H1 (cell line): ENCODE measurements around the gene GRIK4. TPM values are rescaled to one million over a fixed set of nuclear protein-coding genes. Genes with fewer than 3 reads are reported as not detected.

Experiments
- CTCF ChIA-PET: fragments of 300-600 bp; sonication (Branson Sonifier 250); formaldehyde crosslinking; loops from one replicate; lab custom pipeline; 2021; ENCODE audit not compliant: partially characterized antibody; lab: Charles Lee
- POLR2A ChIA-PET: fragments of 300-600 bp; sonication (Branson Sonifier 250); formaldehyde crosslinking; loops from one replicate; lab custom pipeline; 2021; ENCODE audit warnings: inconsistent platforms; ENCODE audit not compliant: partially characterized antibody; lab: Charles Lee
- DNase-seq, 2 experiments: peaks; one replicate each; pipeline versions ENCODE4 v3.0.0 to v3.0.0-alpha.2; 2010 to 2022; ENCODE audit warnings: low spot score in 2 of 2, low read depth in 1 of 2, mixed read lengths in 1 of 2
- FAIRE-seq: peaks from 2 replicates; lab custom pipeline; 2011; peaks lifted over from hg19 to GRCh38; lab: Jason Lieb, UNC
- H2AFZ ChIP-seq: 2 replicates; pipeline ENCODE4 v1.8.1; 2012; ENCODE audit warnings: low read length, inconsistent platforms
- H2AK5ac ChIP-seq: 2 replicates; pipeline ENCODE4 v1.6.1; 2013; ENCODE audit warnings: low read depth, low read length
- H2BK120ac ChIP-seq: replicated peaks from 2 replicates; pipeline ENCODE3; 2013; ENCODE audit warnings: low read depth, low read length, inconsistent platforms
- H2BK12ac ChIP-seq: 2 replicates; pipeline ENCODE4 v1.6.1; 2013; ENCODE audit warnings: low read depth, low read length
- H2BK15ac ChIP-seq: 2 replicates; pipeline ENCODE4 v1.6.1; 2013; ENCODE audit warnings: low read length
- H2BK20ac ChIP-seq: 2 replicates; pipeline ENCODE4 v1.6.1; 2013; ENCODE audit warnings: low read length
- H2BK5ac ChIP-seq: 2 replicates; pipeline ENCODE4 v1.6.1; 2013; ENCODE audit warnings: low read depth, low read length
- H3K14ac ChIP-seq: 2 replicates; pipeline ENCODE4 v1.6.1; 2013; ENCODE audit warnings: inconsistent platforms; ENCODE audit not compliant: insufficient read length
- H3K18ac ChIP-seq: 2 replicates; pipeline ENCODE4 v1.6.1; 2013; ENCODE audit warnings: low read length; ENCODE audit errors: extremely low read depth
- H3K23ac ChIP-seq: 2 replicates; pipeline ENCODE4 v1.6.1; 2013; ENCODE audit warnings: inconsistent platforms; ENCODE audit not compliant: insufficient read length
- H3K23me2 ChIP-seq: 2 replicates; pipeline ENCODE4 v1.6.1; 2013; ENCODE audit warnings: low read depth, low read length
- H3K27ac ChIP-seq: 2 replicates; pipeline ENCODE4 v1.6.1; 2011; ENCODE audit warnings: low read depth, low read length, inconsistent platforms
- H3K27me3 ChIP-seq, 4 experiments: replicated peaks in 1 of 4; 1 replicate in 1 of 4; 2 replicates in 3 of 4; pipeline versions ENCODE4 v1.6.1 to v1.8.1; 2011 to 2013; ENCODE audit warnings: low read length in 3 of 4, mild to moderate bottlenecking in 3 of 4, inconsistent platforms in 2 of 4, mixed read lengths in 2 of 4, moderate library complexity in 1 of 4; ENCODE audit not compliant: control insufficient read depth in 3 of 4, insufficient read depth in 3 of 4; ENCODE audit errors: extremely low read depth in 1 of 4
- H3K36me3 ChIP-seq, 4 experiments: 2 replicates each; pipeline versions ENCODE4 v1.6.1 to v1.8.1; 2011 to 2013; ENCODE audit warnings: mild to moderate bottlenecking in 4 of 4, low read length in 3 of 4, moderate library complexity in 2 of 4, control low read depth in 1 of 4, inconsistent platforms in 1 of 4; ENCODE audit not compliant: insufficient read depth in 4 of 4, control insufficient read depth in 2 of 4
- H3K4ac ChIP-seq: replicated peaks from 2 replicates; pipeline ENCODE3; 2013; ENCODE audit warnings: low read length, low read depth, mixed read lengths, inconsistent platforms; ENCODE audit not compliant: insufficient read length
- H3K4me1 ChIP-seq, 4 experiments: replicated peaks in 1 of 4; 1 replicate in 1 of 4; 2 replicates in 3 of 4; pipeline versions ENCODE4 v1.6.1 to v1.8.1; 2011 to 2013; ENCODE audit warnings: low read length in 3 of 4, inconsistent platforms in 2 of 4, mixed read lengths in 1 of 4; ENCODE audit not compliant: insufficient read depth in 4 of 4, control insufficient read depth in 3 of 4
- H3K4me2 ChIP-seq, 2 experiments: 2 replicates each; pipeline versions ENCODE4 v1.6.1 to v1.8.1; 2011 to 2013; ENCODE audit warnings: low read depth in 2 of 2, low read length in 2 of 2, control low read depth in 1 of 2, inconsistent platforms in 1 of 2, mild to moderate bottlenecking in 1 of 2; ENCODE audit not compliant: insufficient read depth in 1 of 2
- H3K4me3 ChIP-seq, 4 experiments: fragments of 200-600, 300-600 bp in 1 of 4; sonication (generic), shearing (Covaris generic), sonication (Bioruptor Twin) in 1 of 4; 2 replicates each; pipeline versions ENCODE4 v1.5.1 to v1.8.1; 2011 to 2016; ENCODE audit warnings: low read length in 4 of 4, low read depth in 3 of 4, control low read depth in 2 of 4, inconsistent platforms in 2 of 4, mild to moderate bottlenecking in 2 of 4, mixed read lengths in 1 of 4, moderate library complexity in 1 of 4; ENCODE audit not compliant: insufficient read depth in 2 of 4; ENCODE audit errors: extremely low read depth in 1 of 4
- H3K56ac ChIP-seq: replicated peaks from 2 replicates; pipeline ENCODE3; 2013; ENCODE audit warnings: low read depth, mild to moderate bottlenecking, mixed read lengths, low read length, inconsistent platforms; ENCODE audit not compliant: insufficient read length
- H3K79me1 ChIP-seq: 2 replicates; pipeline ENCODE4 v1.6.1; 2013; ENCODE audit warnings: low read depth, low read length, control low read depth
- H3K79me2 ChIP-seq, 2 experiments: 2 replicates each; pipeline versions ENCODE4 v1.6.1 to v1.8.1; 2012 to 2013; ENCODE audit warnings: low read length in 2 of 2, mild to moderate bottlenecking in 2 of 2, inconsistent platforms in 1 of 2; ENCODE audit not compliant: insufficient read depth in 2 of 2, control insufficient read depth in 1 of 2
- H3K9ac ChIP-seq, 4 experiments: replicated peaks in 1 of 4; 1 replicate in 1 of 4; 2 replicates in 3 of 4; pipeline versions ENCODE4 v1.6.1 to v1.8.1; 2011 to 2013; ENCODE audit warnings: low read depth in 3 of 4, low read length in 3 of 4, control low read depth in 2 of 4, mild to moderate bottlenecking in 2 of 4, moderate library complexity in 2 of 4, inconsistent platforms in 1 of 4; ENCODE audit errors: extremely low read depth in 1 of 4
- H3K9me3 ChIP-seq, 2 experiments: 2 replicates each; pipeline versions ENCODE4 v1.6.1 to v1.8.1; 2012 to 2013; ENCODE audit warnings: mild to moderate bottlenecking in 2 of 2, moderate library complexity in 2 of 2, control low read depth in 1 of 2, inconsistent platforms in 1 of 2, low read depth in 1 of 2, low read length in 1 of 2, mixed read lengths in 1 of 2; ENCODE audit not compliant: insufficient read depth in 2 of 2
- H4K20me1 ChIP-seq, 2 experiments: replicated peaks in 1 of 2; 2 replicates each; pipeline versions ENCODE3 to v1.8.1; 2011 to 2013; ENCODE audit warnings: inconsistent platforms in 2 of 2, low read length in 2 of 2, mild to moderate bottlenecking in 1 of 2; ENCODE audit not compliant: insufficient read depth in 2 of 2, control insufficient read depth in 1 of 2
- H4K5ac ChIP-seq: 2 replicates; pipeline ENCODE4 v1.6.1; 2013; ENCODE audit warnings: low read length, low read depth, mixed read lengths, inconsistent platforms; ENCODE audit not compliant: insufficient read length
- H4K8ac ChIP-seq: 2 replicates; pipeline ENCODE4 v1.8.0; 2013; ENCODE audit warnings: mild to moderate bottlenecking, moderate library complexity, low read length, inconsistent platforms; ENCODE audit not compliant: insufficient read depth; ENCODE audit errors: extremely low read depth
- H4K91ac ChIP-seq: replicated peaks from 2 replicates; pipeline ENCODE3; 2013; ENCODE audit warnings: low read length, mixed read lengths, inconsistent platforms; ENCODE audit not compliant: insufficient read length
- CBX5 ChIP-seq: fragments of 300-800, 300-1000 bp; sonication (generic); IDR thresholded peaks from 2 replicates; pipeline ENCODE4 v1.7.1; 2016; ENCODE audit warnings: antibody characterized with exemption, low read length, low read depth
- GABPA ChIP-seq: IDR thresholded peaks from 2 replicates; pipeline ENCODE4 v1.6.1; 2011; ENCODE audit warnings: mild to moderate bottlenecking, low read length, moderate library complexity, borderline replicate concordance; ENCODE audit not compliant: insufficient read depth
- JUN ChIP-seq: IDR thresholded peaks from 2 replicates; pipeline ENCODE4 v1.6.1; 2011; ENCODE audit warnings: low read depth, mild to moderate bottlenecking, improper control_type of control experiment, low read length
- JUND ChIP-seq: IDR thresholded peaks from 2 replicates; pipeline ENCODE4 v1.6.1; 2011; ENCODE audit warnings: mild to moderate bottlenecking, improper control_type of control experiment, low read length
- POLR2AphosphoS5 ChIP-seq: IDR thresholded peaks from 2 replicates; pipeline ENCODE4 v1.6.1; 2011; ENCODE audit warnings: low read depth, low read length
- POU5F1 ChIP-seq: IDR thresholded peaks from 2 replicates; pipeline ENCODE4 v1.6.1; 2011; ENCODE audit warnings: low read depth, mild to moderate bottlenecking, low read length, moderate library complexity
- RAD21 ChIP-seq, 2 experiments: IDR thresholded peaks in 1 of 2; conservative IDR thresholded peaks in 1 of 2; 2 replicates each; pipeline ENCODE4 v1.6.1; 2011; ENCODE audit warnings: low read depth in 2 of 2, low read length in 2 of 2, improper control_type of control experiment in 1 of 2, inconsistent platforms in 1 of 2, mild to moderate bottlenecking in 1 of 2, moderate library complexity in 1 of 2
- RFX5 ChIP-seq: IDR thresholded peaks from 2 replicates; pipeline ENCODE4 v1.6.1; 2011; ENCODE audit warnings: low read depth, low read length, improper control_type of control experiment, borderline replicate concordance
- SAP30 ChIP-seq: fragments of 300-600 bp; sonication (generic); IDR thresholded peaks from 2 replicates; pipeline ENCODE4 v1.7.1; 2012; ENCODE audit warnings: low read length, moderate library complexity, mild to moderate bottlenecking, inconsistent platforms; ENCODE audit not compliant: insufficient read depth, insufficient replicate concordance
- SP4 ChIP-seq: IDR thresholded peaks from 2 replicates; pipeline ENCODE4 v1.6.1; 2012; ENCODE audit warnings: low read length, inconsistent platforms
- SUZ12 ChIP-seq: fragments of 200-600 bp; sonication (generic); IDR thresholded peaks from 2 replicates; pipeline ENCODE4 v1.6.1; 2012; ENCODE audit warnings: mild to moderate bottlenecking, inconsistent platforms, low read length, moderate library complexity, mixed read lengths
- TAF7 ChIP-seq: optimal IDR thresholded peaks from 2 replicates; pipeline ENCODE3; 2011; ENCODE audit warnings: low read depth, mild to moderate bottlenecking, inconsistent platforms, low read length, moderate library complexity, borderline replicate concordance
- TBP ChIP-seq: IDR thresholded peaks from 2 replicates; pipeline ENCODE4 v1.6.1; 2011; ENCODE audit warnings: low read depth, low read length, improper control_type of control experiment
- TCF12 ChIP-seq: IDR thresholded peaks from 2 replicates; pipeline ENCODE4 v1.6.1; 2011; ENCODE audit warnings: low read depth, mild to moderate bottlenecking, low read length
- ZNF274 ChIP-seq: IDR thresholded peaks from 2 replicates; pipeline ENCODE4 v1.7.0; 2012; ENCODE audit warnings: low read length, borderline replicate concordance; ENCODE audit errors: extremely low read depth
- WGBS, 2 experiments: shearing (Covaris generic) in 1 of 2; methylation state at CpG; one replicate each; pipeline versions ENCODE4 v1.1.6 to v1.1.7; 2013 to 2015; ENCODE audit warnings: low lambda C conversion rate in 2 of 2, mixed read lengths in 2 of 2, inconsistent platforms in 1 of 2, low coverage in 1 of 2, missing lambda C conversion rate in 1 of 2; ENCODE audit not compliant: insufficient replicate concordance in 2 of 2, insufficient coverage in 1 of 2, insufficient read length in 1 of 2; ENCODE audit errors: extremely low coverage in 1 of 2, missing lambda C conversion rate in 1 of 2; 5-methylcytosine and 5-hydroxymethylcytosine counted together
- polyA plus RNA-seq, 7 experiments: library from polyadenylated mRNA; depleted of rRNA in 3 of 7; stranded (reverse) in 5 of 7; unstranded in 2 of 7; fragments of >200 nt in 5 of 7; fragments of 200-250 nt in 2 of 7; gene quantifications; 1 replicate in 5 of 7; 2 replicates in 1 of 7; 4 replicates in 1 of 7; pipeline versions ENCODE4 v1.2.1 to v1.2.3, GENCODE V29; 2011 to 2013; ENCODE audit warnings: missing spikeins in 2 of 7, mixed read lengths in 2 of 7
- total RNA-seq: library from RNA; stranded (reverse); fragmentation: NEBNext Ultra II Directional; extraction: Animal tissue kit (Norgen Biotek cat#: 25700); gene quantifications from 2 replicates; pipeline ENCODE4 v1.2.1, GENCODE V29; 2021

Gene GRIK4
- total and polyA plus RNA-seq, 2 of the 8 experiments (the other 6 are each of a cell fraction or from before 2014, with no cell fraction given), result 1.2 to 2.9 TPM

GRCh38 chr11:120482149-120482548 is 29.4 kb upstream of the GRIK4 start:
- H3K36me3 ChIP-seq, result peaks cover 3 to 34% (median 22%) of the 10 kb centered on the region in 4 experiments; a peak in 6 of 8 replicates
- no peak overlapping the region for H3K4me3 ChIP-seq
- WGBS, 2 experiments, result 69% methylated on average over 6 of the region's 6 CpGs; no CpG with 5 or more reads in 1 of the 2 experiments
- no peak for FAIRE-seq
- H2AFZ ChIP-seq, result no peak overlapping the region
- no peak overlapping the region for H4K5ac ChIP-seq
- no peak overlapping the region for H3K4ac ChIP-seq
- no peaks in the 10 kb centered on the region for H3K79me2 ChIP-seq
- H2BK15ac ChIP-seq, result no peak overlapping the region
- H3K4me1 ChIP-seq, result peaks cover 0 to 2% (median 0%) of the 10 kb centered on the region in 4 experiments; a peak in 1 of 7 replicates
- H3K18ac ChIP-seq, result no peak overlapping the region
- H3K9me3 ChIP-seq, result no peaks in the 10 kb centered on the region
- CTCF ChIA-PET, result interaction anchor here (1.6 kb wide), 1 partner anchor 147 kb away, joined by 4 read pairs; no protein-coding TSS in a partner anchor
- no peaks in the 10 kb centered on the region for H4K20me1 ChIP-seq
- H2BK20ac ChIP-seq, result no peak overlapping the region
- H3K14ac ChIP-seq, result no peak overlapping the region
- POLR2A ChIA-PET, result interaction anchor here (0.7 kb wide), 1 partner anchor 1393 kb away, joined by 3 read pairs; no protein-coding TSS in a partner anchor
- H4K91ac ChIP-seq, result no peak overlapping the region
- H3K56ac ChIP-seq, result no peak overlapping the region
- H3K9ac ChIP-seq, result no peak overlapping the region
- no peaks in the 10 kb centered on the region for H3K23me2 ChIP-seq
- no peak overlapping the region for H3K23ac ChIP-seq
- no peak for DNase-seq
- no peaks in the 10 kb centered on the region for H3K27me3 ChIP-seq
- H2BK5ac ChIP-seq, result no peak overlapping the region
- H2BK12ac ChIP-seq, result no peak overlapping the region
- H3K27ac ChIP-seq, result no peak overlapping the region
- no peaks in the 10 kb centered on the region for H3K79me1 ChIP-seq
- H4K8ac ChIP-seq, result no peak overlapping the region
- H2AK5ac ChIP-seq, result no peak overlapping the region
- H3K4me2 ChIP-seq, result no peak overlapping the region
- no peak for TF ChIP-seq SP4
- no peak for TF ChIP-seq ZNF274
- TF ChIP-seq JUN, result no peak
- TF ChIP-seq POLR2AphosphoS5, result no peak
- no peak for TF ChIP-seq POU5F1
- TF ChIP-seq TBP, result no peak
- no peak for TF ChIP-seq GABPA
- TF ChIP-seq TCF12, result no peak
- no peak for TF ChIP-seq SUZ12
- no peak for TF ChIP-seq TAF7
- no peak for TF ChIP-seq RAD21 (IDR thresholded peaks at IDR 0.05 in 1 of 2, conservative IDR thresholded peaks at IDR 0.05 in 1 of 2; ENCODE audit: low read depth in 2 of 2, low read length in 2 of 2)
- TF ChIP-seq CBX5, result no peak
- TF ChIP-seq SAP30, result no peak
- no peak for TF ChIP-seq JUND
- TF ChIP-seq RFX5, result no peak
- H2BK120ac ChIP-seq, result no peak overlapping the region
